GM12878 (cell line): ENCODE results near the gene NUCB1. TPM values are rescaled to one million over a fixed set of nuclear protein-coding genes. Genes with fewer than 3 reads are reported as not detected.

ENCODE experiments used
- ATAC-seq: fragments of 200-7000 bp; cut with Tn5 transposase; 3 replicates; pipeline ENCODE4 v1.9.1; 2020; ENCODE audit warnings: mild to moderate bottlenecking, moderate library complexity
- Bru-seq: library from RNA; stranded (reverse); fragments of 400-500 nt; gene quantifications from one replicate; lab custom pipeline; 2021; lab: Mats Ljungman, UMichigan
- BruChase-seq, 2 experiments: library from RNA; stranded (reverse); fragments of 400-500 nt; gene quantifications; one replicate each; lab custom pipeline; 2021; lab: Mats Ljungman, UMichigan
- BruUV-seq: library from RNA; stranded (reverse); fragments of 400-500 nt; replicated peaks from 2 replicates; lab custom pipeline; 2021; lab: Mats Ljungman, UMichigan
- CTCF ChIA-PET: fragments of 300-600 bp; sonication (Branson Sonifier 250); formaldehyde crosslinking; extraction: SDS; loops from one replicate; lab custom pipeline; 2021; ENCODE audit warnings: inconsistent platforms; lab: Yijun Ruan, JAX
- POLR2A ChIA-PET: fragments of 350-600 bp; formaldehyde crosslinking; extraction: SDS; loops from one replicate; lab custom pipeline; 2021; ENCODE audit warnings: inconsistent platforms; lab: Charles Lee
- RAD21 ChIA-PET: fragments of 300-600 bp; sonication (Branson Sonifier 250); formaldehyde crosslinking; loops from one replicate; lab custom pipeline; 2023; ENCODE audit warnings: antibody characterized with exemption; ENCODE audit not compliant: unreplicated experiment; lab: Charles Lee
- SMC1A ChIA-PET: fragments of 300-600 bp; sonication (Branson Sonifier 250); formaldehyde crosslinking; loops from one replicate; lab custom pipeline; 2023; ENCODE audit not compliant: unreplicated experiment, uncharacterized antibody; lab: Charles Lee
- DNase-seq: peaks from one replicate; pipeline ENCODE4 v3.0.0-alpha.2; 2011; ENCODE audit warnings: low read depth, low spot score
- FAIRE-seq: peaks from 3 replicates; lab custom pipeline; 2011; peaks lifted over from hg19 to GRCh38; lab: Jason Lieb, UNC
- H2AFZ ChIP-seq: 2 replicates; pipeline ENCODE4 v1.6.0; 2011; ENCODE audit warnings: low read depth, low read length, control low read depth; ENCODE audit not compliant: control insufficient read depth
- H3K27ac ChIP-seq: 2 replicates; pipeline ENCODE4 v1.5.1; 2011; ENCODE audit warnings: control low read depth; ENCODE audit not compliant: control insufficient read depth, insufficient read depth
- H3K27me3 ChIP-seq, 2 experiments: replicated peaks in 1 of 2; 2 replicates each; pipeline versions ENCODE4 v1.6.0 to v1.6.1; 2011; ENCODE audit warnings: low read length in 1 of 2; ENCODE audit not compliant: control insufficient read depth in 2 of 2, insufficient read depth in 2 of 2
- H3K36me3 ChIP-seq, 2 experiments: 2 replicates each; pipeline ENCODE4 v1.5.1; 2011; ENCODE audit warnings: low read length in 1 of 2; ENCODE audit not compliant: control insufficient read depth in 2 of 2, insufficient read depth in 2 of 2
- H3K4me1 ChIP-seq: 2 replicates; pipeline ENCODE4 v1.6.1; 2011; ENCODE audit warnings: mild to moderate bottlenecking, low read length, moderate library complexity, mixed read lengths; ENCODE audit not compliant: control insufficient read depth, insufficient read depth
- H3K4me2 ChIP-seq: 2 replicates; pipeline ENCODE4 v1.6.0; 2011; ENCODE audit warnings: control low read depth; ENCODE audit not compliant: control insufficient read depth, insufficient read depth
- H3K4me3 ChIP-seq: fragments of 200-600 bp; sonication (generic); 2 replicates; pipeline ENCODE4 v1.5.1; 2016
- H3K79me2 ChIP-seq: 2 replicates; pipeline ENCODE4 v1.6.0; 2011; ENCODE audit warnings: low read length; ENCODE audit not compliant: control insufficient read depth, insufficient read depth
- H3K9ac ChIP-seq: 2 replicates; pipeline ENCODE4 v1.8.0; 2011; ENCODE audit warnings: low read length, control low read depth, mixed read lengths; ENCODE audit not compliant: control insufficient read depth, insufficient read depth
- H3K9me3 ChIP-seq: replicated peaks from 3 replicates; pipeline ENCODE4 v1.5.1; 2011; ENCODE audit warnings: mild to moderate bottlenecking, low read length; ENCODE audit not compliant: control insufficient read depth, insufficient read depth
- H4K20me1 ChIP-seq: 2 replicates; pipeline ENCODE4 v1.6.0; 2011; ENCODE audit not compliant: control insufficient read depth, insufficient read depth
- CTCF ChIP-seq, 3 experiments: IDR thresholded peaks in 2 of 3; conservative IDR thresholded peaks in 1 of 3; 2 replicates each; pipeline ENCODE4 v1.5.1; 2011; ENCODE audit warnings: low read depth in 3 of 3, low read length in 3 of 3, mild to moderate bottlenecking in 3 of 3, control low read depth in 2 of 3, moderate library complexity in 2 of 3, inconsistent platforms in 1 of 3, mixed read lengths in 1 of 3; ENCODE audit not compliant: control insufficient read depth in 2 of 3, insufficient read depth in 1 of 3; ENCODE audit errors: extremely low read depth in 1 of 3
- E2F8 ChIP-seq: fragments of 450-650 bp; IDR thresholded peaks from 2 replicates; pipeline ENCODE4 v1.6.1; 2018; ENCODE audit warnings: mild to moderate bottlenecking, low read depth, moderate library complexity; ENCODE audit not compliant: partially characterized antibody
- ETV6 ChIP-seq, 2 experiments: fragments of 450-650 bp in 1 of 2; IDR thresholded peaks in 1 of 2; conservative IDR thresholded peaks in 1 of 2; 2 replicates each; pipeline ENCODE4 v1.6.1; 2014; ENCODE audit warnings: antibody characterized with exemption in 1 of 2, borderline replicate concordance in 1 of 2, low read depth in 1 of 2, mild to moderate bottlenecking in 1 of 2, moderate library complexity in 1 of 2
- GATAD2B ChIP-seq: fragments of 450-650 bp; conservative IDR thresholded peaks from 2 replicates; pipeline ENCODE4 v1.6.1; 2017; ENCODE audit warnings: low read depth, mild to moderate bottlenecking, moderate library complexity
- JUNB ChIP-seq: IDR thresholded peaks from 2 replicates; pipeline ENCODE4 v1.6.1; 2016; ENCODE audit warnings: antibody characterized with exemption, mild to moderate bottlenecking
- KLF5 ChIP-seq: fragments of 450-650 bp; IDR thresholded peaks from 2 replicates; pipeline ENCODE4 v1.6.1; 2014; ENCODE audit warnings: mild to moderate bottlenecking; ENCODE audit not compliant: partially characterized antibody
- NR2C1 ChIP-seq: fragments of 450-650 bp; IDR thresholded peaks from 2 replicates; pipeline ENCODE4 v1.6.1; 2017; ENCODE audit warnings: antibody characterized with exemption, mild to moderate bottlenecking, moderate library complexity
- NR2F1 ChIP-seq: fragments of 450-650 bp; conservative IDR thresholded peaks from 2 replicates; pipeline ENCODE4 v1.6.1; 2017; ENCODE audit warnings: mild to moderate bottlenecking
- PML ChIP-seq: IDR thresholded peaks from 2 replicates; pipeline ENCODE4 v1.6.1; 2012; ENCODE audit warnings: low read length, inconsistent platforms
- POLR2A ChIP-seq: IDR thresholded peaks from 2 replicates; pipeline ENCODE4 v1.6.1; 2011; ENCODE audit warnings: low read depth, mild to moderate bottlenecking, low read length
- SPI1 ChIP-seq: IDR thresholded peaks from 2 replicates; pipeline ENCODE4 v1.6.1; 2011; ENCODE audit warnings: low read depth, mild to moderate bottlenecking, low read length, moderate library complexity, borderline replicate concordance; ENCODE audit not compliant: insufficient read depth
- STAT1 ChIP-seq: fragments of 450-650 bp; conservative IDR thresholded peaks from 2 replicates; pipeline ENCODE4 v1.6.1; 2014; ENCODE audit warnings: antibody characterized with exemption, mild to moderate bottlenecking
- ZNF622 ChIP-seq: fragments of 450-650 bp; IDR thresholded peaks from 2 replicates; pipeline ENCODE4 v1.6.1; 2017; ENCODE audit warnings: mild to moderate bottlenecking, inconsistent platforms
- ZZZ3 ChIP-seq: IDR thresholded peaks from 2 replicates; pipeline ENCODE4 v1.6.1; 2011; ENCODE audit warnings: low read depth; ENCODE audit not compliant: control insufficient read depth, insufficient read length
- WGBS: methylation state at CpG from one replicate; pipeline ENCODE4 v1.1.6; 2016; ENCODE audit warnings: low lambda C conversion rate; ENCODE audit not compliant: insufficient replicate concordance, insufficient coverage; ENCODE audit errors: missing lambda C conversion rate; 5-methylcytosine and 5-hydroxymethylcytosine counted together
- in situ Hi-C: fragments of 300-500 bp; cut with MboI; formaldehyde crosslinking; loops from 9 replicates; pipeline ENCODE4 v1.14.3; 2018; ENCODE audit warnings: mixed read lengths
- intact Hi-C: fragments of 100-400 bp; cut with micrococcal nuclease; formaldehyde crosslinking; loops from one replicate; pipeline ENCODE4 v1.14.2; 2022; ENCODE audit not compliant: unreplicated experiment
- long read RNA-seq, 2 experiments: library from polyadenylated mRNA; unstranded; transcript quantifications; one replicate each; pipeline ENCODE4 v2.0.0, GENCODE V29; 2019 to 2020
- polyA minus RNA-seq, 3 experiments: library from RNA; depleted of rRNA, polyadenylated mRNA; stranded (reverse); fragments of >200 nt; gene quantifications; 2 replicates each; pipeline ENCODE4 v1.2.3, GENCODE V29; 2011
- polyA plus RNA-seq, 11 experiments: library from polyadenylated mRNA; depleted of rRNA in 4 of 11; unstranded in 6 of 11; stranded (reverse) in 5 of 11; fragments of >200 nt; fragmentation: Nextera tagmentation in 4 of 11; fragmentation: Illumina TruSeq in 1 of 11; extraction: Ambion mirVana in 4 of 11; extraction: Trizol in 1 of 11; gene quantifications; 1 replicate in 1 of 11; 2 replicates in 10 of 11; pipeline versions ENCODE4 v1.2.1 to v1.2.3, GENCODE V29; 2011 to 2016; ENCODE audit warnings: inconsistent platforms in 2 of 11, missing spikeins in 2 of 11, low read depth in 1 of 11
- total RNA-seq, 4 experiments: library from RNA; depleted of rRNA in 3 of 4; stranded (reverse); fragments of >200 nt in 3 of 4; fragmentation: Illumina TruSeq in 1 of 4; extraction: Trizol in 1 of 4; gene quantifications; 2 replicates each; pipeline versions ENCODE4 v1.2.1 to v1.2.3, GENCODE V29; 2013 to 2021

The NUCB1 gene
- total RNA-seq (2013; cell fraction: nucleolus; rRNA removed), result 118 and 121 TPM in 2 replicates
- total RNA-seq (2014; rRNA removed) (41.8 and 48.6 TPM in 2 replicates), total RNA-seq (2014; rRNA removed; fragmentation: Illumina TruSeq; extraction: Trizol) (31.7 and 33.0 TPM in 2 replicates), total RNA-seq (2021) (80.2 and 82.4 TPM in 2 replicates), polyA plus RNA-seq (2011; rRNA removed) (19.3 and 40.3 TPM in 2 replicates), polyA plus RNA-seq (2014; fragmentation: Illumina TruSeq; extraction: Trizol) (13.9 and 32.5 TPM in 2 replicates), polyA plus RNA-seq (2014; fragmentation: Nextera tagmentation; extraction: Ambion mirVana) (1 to 10 TPM; 1.8 to 3.2 TPM), polyA plus RNA-seq (2014; rRNA removed) (77.7 and 94.2 TPM in 2 replicates), polyA plus RNA-seq (2016; fragmentation: Nextera tagmentation; extraction: Ambion mirVana) (100 to 1,000 TPM; 112 TPM), polyA minus RNA-seq (2011; rRNA and poly(A)+ RNA removed) (14.6 and 32.7 TPM in 2 replicates), Bru-seq, nascent RNA (percentile 60 among the genes with signal in this experiment), BruChase-seq, experiment 1, labeled RNA remaining after a 6-hour chase (percentile 69 among the genes with signal in this experiment), BruChase-seq, experiment 2, labeled RNA remaining after a 2-hour chase (percentile 63 among the genes with signal in this experiment)
- polyA plus RNA-seq (2011; ENCODE audit: low read depth), result 41.2 TPM
- 53.1 and 63.0 TPM in 2 replicates for polyA plus RNA-seq (2011; cell fraction: cytosol; rRNA removed)
- 77.6 and 86.5 TPM in 2 replicates for polyA plus RNA-seq (2011; cell fraction: nucleus; rRNA removed)
- 97.8 and 107 TPM in 2 replicates for polyA plus RNA-seq (2012)
- polyA minus RNA-seq (2011; cell fraction: cytosol; rRNA and poly(A)+ RNA removed), result 16.6 and 18.4 TPM in 2 replicates
- polyA minus RNA-seq (2011; cell fraction: nucleus; rRNA and poly(A)+ RNA removed), result 15.7 and 20.2 TPM in 2 replicates
- long read RNA-seq, experiment 1, transcript NUCB1-201 (13 exons, 2,668 nt), result major isoform, 21 of 39 reads
- long read RNA-seq, experiment 1, partial matches to known transcripts, result 15 of 39 reads
- long read RNA-seq, experiment 1, other reads (novel, unspliced or antisense), result 3 of 39 reads
- long read RNA-seq, experiment 2, partial matches to known transcripts, result 0 of 4 reads
- long read RNA-seq, experiment 2, other reads (novel, unspliced or antisense), result 0 of 4 reads

DNA sequence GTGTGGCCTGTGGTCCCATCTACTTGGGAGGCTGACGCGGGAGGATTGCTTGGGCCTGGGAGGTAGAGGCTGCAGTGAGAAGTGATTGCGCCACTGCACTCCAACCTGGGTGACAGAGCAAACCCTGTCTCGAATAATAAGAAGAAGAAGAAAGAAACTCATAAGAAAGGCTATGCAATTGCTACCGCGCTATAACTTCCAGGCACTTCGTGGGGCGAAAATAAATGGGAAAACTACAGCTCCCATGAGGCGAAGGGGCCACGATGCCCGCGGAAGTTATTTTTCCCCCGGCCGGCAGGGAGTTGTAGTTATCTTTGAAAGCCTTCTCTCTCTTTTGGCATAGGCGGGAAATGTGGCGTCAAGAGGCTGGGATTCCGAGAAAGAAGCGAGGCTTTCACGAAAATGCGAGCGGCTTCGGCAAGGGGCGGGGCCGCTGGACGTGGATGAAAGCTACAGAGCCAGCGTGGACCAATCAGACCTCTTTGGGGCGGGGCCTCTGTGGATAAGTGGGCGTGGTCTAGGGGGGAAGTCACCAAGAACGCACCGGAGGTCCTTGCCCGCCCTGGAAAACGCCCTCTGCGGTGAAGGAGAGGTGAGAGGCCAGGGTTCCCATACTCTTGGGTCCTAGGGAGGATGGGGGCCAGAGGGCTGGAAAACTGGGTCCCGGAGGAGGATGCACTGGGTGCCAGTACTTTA lies at the start of gene NUCB1:
NUCB1 (plus strand) TSS at position 532 of the 696 bp plus-strand sequence. CDS start 485 bp downstream, outside the sequence.
- ChIA-PET RAD21 (interaction anchor here (0.8 to 2.2 kb wide), 10 partner anchors 15 to 93 kb away, joined by 3 to 13 read pairs (median 4); partner anchors contain the start of genes GYS1 and RUVBL2), SMC1A (interaction anchor here (0.6 to 2.3 kb wide), 7 partner anchors 14 to 112 kb away, joined by 3 to 16 read pairs (median 4); partner anchors contain the start of genes BAX and PPP1R15A), CTCF (interaction anchor here (1.2 to 2.4 kb wide), 8 partner anchors 11 to 110 kb away, joined by 3 to 11 read pairs (median 5); partner anchors contain the start of genes GYS1 and RUVBL2), POLR2A (interaction anchor here (0.5 to 3.0 kb wide), 12 partner anchors 11 to 678 kb away, joined by 3 to 21 read pairs (median 6); partner anchors contain the start of genes BAX, FTL, GYS1 and RUVBL2)
- peaks cover 14% of the 10 kb centered on the region for H3K79me2 ChIP-seq
- WGBS, result 6% methylated on average over 34 of the region's 34 CpGs
- no peaks in the 10 kb centered on the region; a peak in 1 of 4 replicates for H3K36me3 ChIP-seq
- peak within 1 kb of the TSS; percentile 72 for H3K4me2 ChIP-seq
- peak within 1 kb of the TSS; percentile 67 for H3K9ac ChIP-seq
- H3K4me3 ChIP-seq, result peak within 1 kb of the TSS; percentile 99
- FAIRE-seq (peak; percentile 97), DNase-seq (peak; percentile 89), ATAC-seq (peak; percentile 95)
- peak within 1 kb of the TSS; percentile 47 for H3K27ac ChIP-seq
- H4K20me1 ChIP-seq, result no peaks in the 10 kb centered on the region
- H3K9me3 ChIP-seq, result no peaks in the 10 kb centered on the region
- in situ Hi-C loops, result no loop called here
- H3K4me1 ChIP-seq, result no peaks in the 10 kb centered on the region; the same call in 1 of the 2 replicates
- BruUV-seq, result TSS peak; percentile 81
- no peaks in the 10 kb centered on the region for H3K27me3 ChIP-seq
- peak within 1 kb of the TSS; percentile 83 for H2AFZ ChIP-seq
- intact Hi-C loops, result no loop called here
- TF ChIP-seq PML (no peak), SPI1 (peak; percentile 76; the same call in 1 of the 2 replicates), KLF5 (no peak), GATAD2B (no peak), ZZZ3 (no peak), NR2F1 (peak; percentile 90), JUNB (no peak), POLR2A (peak; percentile 69), ZNF622 (no peak), ETV6 (conservative IDR thresholded peaks at IDR 0.05 in 1 of 2, IDR thresholded peaks at IDR 0.05 in 1 of 2; ENCODE audit: borderline replicate concordance in 1 of 2, low read depth in 1 of 2) (no peak), NR2C1 (peak; percentile 95), STAT1 (no peak), CTCF (IDR thresholded peaks at IDR 0.05 in 2 of 3, conservative IDR thresholded peaks at IDR 0.05 in 1 of 3; ENCODE audit: control insufficient read depth in 2 of 3, extremely low read depth in 1 of 3, insufficient read depth in 1 of 3, low read depth in 3 of 3, low read length in 3 of 3) (0 out of 6 replicates have a peak, but pooled peaks of 1 of the 3 experiments have one; percentile 13), E2F8 (peak; percentile 61)
